ENCODE measurements around the gene SLC6A19. TPM values are rescaled to one million over a fixed set of nuclear protein-coding genes. Genes with fewer than 3 reads are reported as not detected.

The SLC6A19 gene
- not detected in 2 replicates for total RNA-seq

DNA sequence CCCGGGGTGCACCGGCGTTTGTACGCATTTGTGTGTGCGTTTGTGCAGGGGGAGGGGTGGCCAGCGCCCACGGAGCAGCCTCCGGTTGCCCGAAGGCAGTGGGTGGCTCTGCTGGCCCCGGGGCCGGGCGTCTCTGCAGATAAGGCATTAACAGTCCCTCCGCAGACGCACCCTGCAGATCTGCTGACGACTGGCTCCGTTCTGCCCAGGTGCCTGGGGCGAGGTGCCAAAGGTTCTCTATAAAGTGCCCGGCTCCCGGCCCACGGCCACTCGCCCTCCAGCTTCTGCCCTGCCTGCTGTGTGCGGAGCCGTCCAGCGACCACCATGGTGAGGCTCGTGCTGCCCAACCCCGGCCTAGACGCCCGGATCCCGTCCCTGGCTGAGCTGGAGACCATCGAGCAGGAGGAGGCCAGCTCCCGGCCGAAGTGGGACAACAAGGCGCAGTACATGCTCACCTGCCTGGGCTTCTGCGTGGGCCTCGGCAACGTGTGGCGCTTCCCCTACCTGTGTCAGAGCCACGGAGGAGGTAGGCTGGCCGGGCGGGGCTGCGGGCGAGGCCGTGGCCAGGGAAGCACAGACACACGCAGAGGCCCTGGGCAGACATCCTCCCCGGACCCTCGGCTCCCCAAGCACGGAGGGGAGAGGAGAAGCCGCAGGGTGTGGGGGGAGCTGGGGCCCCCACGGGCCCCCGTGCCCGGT is at the start of gene SLC6A19:
SLC6A19 (plus strand) TSS at position 269 of the 699 bp plus-strand sequence; CDS start at position 325, 56 bp downstream.

DNA sequence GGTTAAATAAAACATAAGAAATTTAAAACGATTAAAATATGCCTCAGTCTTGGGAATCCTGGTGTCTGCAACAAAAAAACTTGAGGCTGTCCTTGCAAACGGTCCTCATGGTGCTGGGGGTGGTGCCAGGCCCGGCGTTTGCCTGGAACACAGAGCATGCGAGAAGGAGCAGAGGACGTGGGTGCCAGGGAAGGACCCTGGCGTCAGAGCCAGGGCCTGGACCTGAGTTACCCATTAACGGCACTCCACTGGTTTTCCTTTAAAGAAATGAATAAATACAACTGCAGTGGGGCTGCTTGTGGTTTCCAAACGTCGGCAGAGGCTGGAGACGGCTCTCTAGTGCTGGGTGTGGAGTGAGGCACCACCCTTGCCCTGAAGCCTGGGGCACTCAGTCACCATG is 23.7 kb downstream of the SLC6A19 start, which contains the start of gene SLC6A18:
SLC6A18 (plus strand) TSS at position 301 of the 400 bp plus-strand sequence; CDS start at position 398, 97 bp downstream.

Other genes with a start within 250 kb of the SLC6A19 start
- not detected in 2 replicates for gene NKD2, start 192.8 kb upstream of the SLC6A19 start, total RNA-seq
- gene SLC12A7, start 89.5 kb upstream of the SLC6A19 start, total RNA-seq, result 1.4 and 4.3 TPM in 2 replicates
- gene SLC6A18, start 23.8 kb downstream of the SLC6A19 start, total RNA-seq, result not detected in 2 replicates
- not detected in 2 replicates for gene TERT, start 93.5 kb downstream of the SLC6A19 start, total RNA-seq
- gene CLPTM1L, start 143.5 kb downstream of the SLC6A19 start, total RNA-seq, result 144 and 197 TPM in 2 replicates
- gene SLC6A3, start 243.8 kb downstream of the SLC6A19 start, total RNA-seq, result not detected in 2 replicates

All from placental epithelial cell (primary cell).